K562 (cell line): ENCODE results near the gene KCNJ14. TPM values are rescaled to one million over a fixed set of nuclear protein-coding genes. Genes with fewer than 3 reads are reported as not detected.
A peak's percentile ranks its signal among the peaks of the same experiment; 100 is the strongest.

Source experiments
- BDP1 ChIP-seq: IDR thresholded peaks from 3 replicates; pipeline ENCODE4 v1.6.1; 2011; ENCODE audit not compliant: insufficient read length, insufficient read depth
- ELF4 ChIP-seq: fragments of 450-650 bp; formaldehyde crosslinking; IDR thresholded peaks from 2 replicates; pipeline ENCODE4 v1.4.0; 2022; ENCODE audit warnings: missing genetic modification characterization
- JUNB ChIP-seq: fragments of 450-650 bp; formaldehyde crosslinking; conservative IDR thresholded peaks from 2 replicates; pipeline ENCODE4 v1.4.0; 2020; ENCODE audit warnings: mild to moderate bottlenecking
- KDM5B ChIP-seq: fragments of 200-600 bp; sonication (generic); IDR thresholded peaks from 2 replicates; pipeline ENCODE4 v1.6.1; 2012; ENCODE audit warnings: low read depth, mild to moderate bottlenecking, moderate library complexity, low read length, control low read depth, inconsistent platforms; ENCODE audit not compliant: insufficient replicate concordance
- MNT ChIP-seq, 2 experiments: fragments of 450-650 bp; conservative IDR thresholded peaks; 2 replicates each; pipeline ENCODE4 v1.6.1; 2017; ENCODE audit warnings: mild to moderate bottlenecking in 2 of 2, moderate library complexity in 2 of 2
- NCOA2 ChIP-seq, 2 experiments: fragments of 450-650 bp; IDR thresholded peaks; 2 replicates each; pipeline ENCODE4 v1.6.1; 2018; ENCODE audit warnings: mild to moderate bottlenecking in 2 of 2, moderate library complexity in 1 of 2; ENCODE audit not compliant: partially characterized antibody in 2 of 2
- NR2C1 ChIP-seq, 2 experiments: fragments of 450-650 bp; IDR thresholded peaks; 2 replicates each; pipeline ENCODE4 v1.6.1; 2017; ENCODE audit warnings: mild to moderate bottlenecking in 2 of 2, antibody characterized with exemption in 1 of 2, inconsistent platforms in 1 of 2, missing compliant biosample characterization in 1 of 2, missing genetic modification characterization in 1 of 2
- PBX2 ChIP-seq, 2 experiments: IDR thresholded peaks in 1 of 2; conservative IDR thresholded peaks in 1 of 2; 2 replicates each; pipeline ENCODE4 v1.6.1; 2016; ENCODE audit warnings: low read depth in 2 of 2, mild to moderate bottlenecking in 1 of 2, missing compliant biosample characterization in 1 of 2, missing genetic modification characterization in 1 of 2, moderate library complexity in 1 of 2
- POLR2B ChIP-seq: fragments of 450-650 bp; IDR thresholded peaks from 2 replicates; pipeline ENCODE4 v1.6.1; 2018; ENCODE audit warnings: low read depth; ENCODE audit not compliant: partially characterized antibody
- RAD51 ChIP-seq: fragments of 450-650 bp; IDR thresholded peaks from 2 replicates; pipeline ENCODE4 v1.7.1; 2016; ENCODE audit warnings: low read depth, mild to moderate bottlenecking, borderline replicate concordance
- RBBP5 ChIP-seq: fragments of 200-600 bp; sonication (generic); IDR thresholded peaks from 2 replicates; pipeline ENCODE4 v1.6.1; 2012; ENCODE audit warnings: borderline replicate concordance, mild to moderate bottlenecking, low read length, control low read depth, inconsistent platforms; ENCODE audit not compliant: insufficient read depth, poor library complexity, severe bottlenecking
- SNIP1 ChIP-seq: fragments of 450-650 bp; IDR thresholded peaks from 2 replicates; pipeline ENCODE4 v1.7.1; 2017; ENCODE audit warnings: low read depth, mild to moderate bottlenecking
- ZBTB33 ChIP-seq: sonication (generic); formaldehyde crosslinking; IDR thresholded peaks from 2 replicates; pipeline ENCODE4 v1.8.1; 2023; ENCODE audit warnings: mild to moderate bottlenecking, missing genetic modification reagents
- ZNF696 ChIP-seq: fragments of 250-450 bp; sonication (Bioruptor Pico); conservative IDR thresholded peaks from 2 replicates; pipeline ENCODE4 v1.4.0; 2020; ENCODE audit warnings: mild to moderate bottlenecking, moderate library complexity
- ZNF75A ChIP-seq: fragments of 450-650 bp; formaldehyde crosslinking; IDR thresholded peaks from 2 replicates; pipeline ENCODE4 v1.4.0; 2020; ENCODE audit warnings: mild to moderate bottlenecking
- polyA plus RNA-seq, 8 experiments: library from polyadenylated mRNA; depleted of rRNA in 4 of 8; stranded (reverse) in 5 of 8; unstranded in 3 of 8; fragments of >200 nt; fragmentation: Nextera tagmentation in 2 of 8; fragmentation: Illumina TruSeq in 1 of 8; extraction: Ambion mirVana in 2 of 8; extraction: Trizol in 1 of 8; gene quantifications; 2 replicates each; pipeline versions ENCODE4 v1.2.1 to v1.2.3, GENCODE V29; 2011 to 2014; ENCODE audit warnings: inconsistent platforms in 1 of 8, missing spikeins in 1 of 8
- total RNA-seq, 7 experiments: library from RNA; depleted of rRNA in 6 of 7; stranded (reverse); fragments of >200 nt in 6 of 7; fragmentation: Illumina TruSeq in 2 of 7; extraction: Trizol in 2 of 7; gene quantifications; 2 replicates each; pipeline versions ENCODE4 v1.2.1 to v1.2.3, GENCODE V29; 2011 to 2021; ENCODE audit warnings: low replicate concordance in 1 of 7
- TF ChIP-seq, protein P1 (sequence below): fragments of 450-650 bp; formaldehyde crosslinking; conservative IDR thresholded peaks from 2 replicates; pipeline ENCODE4 v1.4.0; 2022; ENCODE audit warnings: mild to moderate bottlenecking, missing genetic modification characterization
- TF ChIP-seq, protein P2 (sequence below): sonication (generic); formaldehyde crosslinking; IDR thresholded peaks from 2 replicates; pipeline ENCODE4 v1.8.0; 2022; ENCODE audit warnings: mild to moderate bottlenecking, missing genetic modification reagents

Gene KCNJ14
- total and polyA plus RNA-seq, 9 of the 15 experiments (the other 6 are each of a cell fraction or from before 2014, with no cell fraction given): 0.15 to 1.6 (median 0.49) TPM

DNA sequence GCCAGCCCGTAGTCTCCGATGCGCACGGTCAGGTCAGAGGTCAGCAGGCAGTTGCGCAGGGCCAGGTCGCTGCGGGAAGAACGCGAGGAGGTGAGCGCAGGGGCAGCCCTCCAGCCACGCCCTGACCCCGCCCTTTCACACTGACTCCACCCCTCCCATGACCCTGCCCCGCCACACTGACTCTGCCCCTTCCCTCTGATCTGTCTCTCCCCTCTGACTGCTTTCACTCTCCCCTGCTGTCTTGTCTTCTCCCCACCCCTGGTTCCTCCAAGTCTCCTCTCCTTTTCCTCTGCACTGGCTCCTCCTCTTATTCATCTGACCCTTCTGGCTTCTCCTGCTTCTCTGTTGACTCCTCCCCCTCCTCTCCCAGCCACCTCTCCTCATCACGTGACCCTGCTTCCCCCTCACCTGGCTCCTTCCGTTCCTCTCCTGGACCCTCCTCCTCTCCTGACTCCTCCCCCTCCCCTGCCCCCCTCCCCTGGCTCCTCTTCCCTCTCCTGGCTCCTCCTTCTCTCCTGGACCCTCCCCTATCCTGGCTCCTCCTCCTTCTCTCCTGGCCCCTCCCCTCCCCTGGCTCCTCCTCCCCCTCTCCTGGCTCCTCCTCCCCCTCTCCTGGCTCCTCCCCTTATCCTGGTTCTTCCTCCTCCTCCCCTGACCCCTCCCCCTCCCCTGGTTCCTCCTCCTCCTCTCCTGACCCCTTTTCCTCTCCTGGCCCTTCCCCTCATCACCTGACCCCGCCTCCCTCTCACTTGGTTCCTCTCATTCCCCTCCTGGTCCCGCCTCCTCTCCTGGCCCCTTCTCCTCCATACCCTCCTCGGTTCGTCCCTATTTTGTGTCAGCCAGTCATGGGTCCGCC, 46.3 kb downstream of the KCNJ14 start (continued):
- TF ChIP-seq, protein P1, sequence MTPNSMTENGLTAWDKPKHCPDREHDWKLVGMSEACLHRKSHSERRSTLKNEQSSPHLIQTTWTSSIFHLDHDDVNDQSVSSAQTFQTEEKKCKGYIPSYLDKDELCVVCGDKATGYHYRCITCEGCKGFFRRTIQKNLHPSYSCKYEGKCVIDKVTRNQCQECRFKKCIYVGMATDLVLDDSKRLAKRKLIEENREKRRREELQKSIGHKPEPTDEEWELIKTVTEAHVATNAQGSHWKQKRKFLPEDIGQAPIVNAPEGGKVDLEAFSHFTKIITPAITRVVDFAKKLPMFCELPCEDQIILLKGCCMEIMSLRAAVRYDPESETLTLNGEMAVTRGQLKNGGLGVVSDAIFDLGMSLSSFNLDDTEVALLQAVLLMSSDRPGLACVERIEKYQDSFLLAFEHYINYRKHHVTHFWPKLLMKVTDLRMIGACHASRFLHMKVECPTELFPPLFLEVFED (CRISPR knock-in tag): peak; percentile 96
- TF ChIP-seq JUNB (CRISPR knock-in tag) (no peak), ZNF75A (CRISPR knock-in tag) (no peak), ZNF696 (CRISPR knock-in tag) (no peak), ZBTB33 (CRISPR knock-in tag) (no peak), RBBP5 (peak; percentile 7), RAD51 (peak; percentile 99), NCOA2 (IDR thresholded peaks at IDR 0.05; ENCODE audit: partially characterized antibody in 2 of 2) (no peak), ELF4 (CRISPR knock-in tag) (peak; percentile 98), BDP1 (no peak), KDM5B (peak; percentile 33), SNIP1 (no peak), MNT (conservative IDR thresholded peaks at IDR 0.05) (peak in 1 of 2 experiments; percentile 74; a peak in 3 of 4 replicates), NR2C1 (IDR thresholded peaks at IDR 0.05) (peak; percentile 95), NR2C1 (tag; IDR thresholded peaks at IDR 0.05) (peak; percentile 95), POLR2B (peak; percentile 81), PBX2 (CRISPR knock-in tag; IDR thresholded peaks at IDR 0.05; ENCODE audit: low read depth) (no peak), PBX2 (tag; conservative IDR thresholded peaks at IDR 0.05; ENCODE audit: low read depth) (no peak)
- TF ChIP-seq, protein P2, sequence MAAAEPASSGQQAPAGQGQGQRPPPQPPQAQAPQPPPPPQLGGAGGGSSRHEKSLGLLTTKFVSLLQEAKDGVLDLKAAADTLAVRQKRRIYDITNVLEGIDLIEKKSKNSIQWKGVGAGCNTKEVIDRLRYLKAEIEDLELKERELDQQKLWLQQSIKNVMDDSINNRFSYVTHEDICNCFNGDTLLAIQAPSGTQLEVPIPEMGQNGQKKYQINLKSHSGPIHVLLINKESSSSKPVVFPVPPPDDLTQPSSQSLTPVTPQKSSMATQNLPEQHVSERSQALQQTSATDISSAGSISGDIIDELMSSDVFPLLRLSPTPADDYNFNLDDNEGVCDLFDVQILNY: no peak
